NB4 (cell line): ENCODE measurements around the gene ELP2.
"Not testable (repeated sequence)": the region's sequence is repeated elsewhere in the genome, so short reads cannot be mapped to it uniquely, and the experiment has no call there.

Source experiments
- DNase-seq: peaks from one replicate; pipeline ENCODE4 v3.0.0; 2010; ENCODE audit warnings: low read depth
- H3K4me3 ChIP-seq: one replicate; pipeline ENCODE4 v1.5.1; 2011; ENCODE audit warnings: mild to moderate bottlenecking, low read depth, low read length, moderate library complexity
- CTCF ChIP-seq: IDR thresholded peaks from one replicate; pipeline ENCODE4 v1.5.1; 2012; ENCODE audit warnings: low read depth, low read length
- MAX ChIP-seq: IDR thresholded peaks from 2 replicates; pipeline ENCODE4 v1.6.1; 2011; ENCODE audit warnings: low read depth, low read length
- MYC ChIP-seq: IDR thresholded peaks from 2 replicates; pipeline ENCODE4 v1.6.1; 2011; ENCODE audit warnings: low read depth, low read length
- POLR2A ChIP-seq: IDR thresholded peaks from 2 replicates; pipeline ENCODE4 v1.6.1; 2011; ENCODE audit warnings: mild to moderate bottlenecking; ENCODE audit not compliant: insufficient read length; ENCODE audit errors: extremely low read depth

ELP2 gene

GRCh38 chr18:36160959-36161371 is 31.3 kb downstream of the ELP2 start:
- DNase-seq: no peak
- H3K4me3 ChIP-seq: no peak overlapping the region
- no peak for TF ChIP-seq POLR2A
- no peak for TF ChIP-seq MAX
- no peak for TF ChIP-seq MYC
- no peak for TF ChIP-seq CTCF

DNA sequence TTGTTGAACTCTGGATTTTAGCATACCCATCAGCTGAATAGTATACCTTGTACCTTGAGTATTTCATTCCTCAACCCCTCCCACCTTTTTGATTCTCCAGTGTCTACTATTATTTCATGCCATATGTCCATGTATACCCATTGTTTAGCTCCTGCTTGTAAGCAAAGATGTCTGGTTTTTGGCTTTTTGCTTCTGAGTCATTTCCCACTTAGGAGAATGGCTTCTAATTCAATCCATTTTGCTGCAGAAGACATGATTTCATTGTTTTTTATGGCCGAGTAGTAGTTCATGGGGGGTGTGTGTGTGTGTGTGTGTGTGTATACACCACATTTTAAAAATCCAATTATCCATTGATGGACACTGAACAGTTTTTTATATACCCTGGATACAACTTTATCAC is 33.3 kb downstream of the ELP2 start:
- DNase-seq: no peak
- TF ChIP-seq CTCF (no peak), MAX (no peak), POLR2A (no peak), MYC (no peak)
- no peak overlapping the region for H3K4me3 ChIP-seq

GRCh38 chr18:36167692-36168218 is 38.1 kb downstream of the ELP2 start:
- no peak overlapping the region for H3K4me3 ChIP-seq
- TF ChIP-seq MAX (no peak), CTCF (no peak), POLR2A (no peak), MYC (no peak)

DNA sequence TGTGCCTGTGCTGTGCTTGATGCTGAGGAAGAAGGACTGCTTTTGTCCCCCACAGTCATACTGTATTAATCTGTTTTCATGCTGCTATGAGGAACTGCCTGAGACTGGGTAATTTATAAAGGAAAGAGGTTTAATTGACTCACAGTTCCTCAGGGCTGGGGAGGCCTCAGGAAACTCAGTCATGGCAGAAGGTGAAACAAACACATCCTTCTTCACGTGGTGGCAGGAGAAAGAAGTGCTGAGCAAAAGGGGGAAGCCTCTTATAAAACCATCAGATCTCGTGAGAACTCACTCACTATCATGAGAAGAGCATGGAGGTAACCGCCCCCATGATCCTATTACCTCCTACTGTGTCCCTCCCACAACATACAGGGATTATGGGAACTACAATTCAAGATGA is 38.6 kb downstream of the ELP2 start:
- H3K4me3 ChIP-seq, DNase-seq: not testable (repeated sequence)

More at GRCh38 chr18:36167692-36168218, 38.1 kb downstream of the ELP2 start:
- no peak for DNase-seq

- no peak for DNase-seq
- TF ChIP-seq MYC (no peak), CTCF (no peak)
These were observed 40.2 kb downstream of the ELP2 start for GRCh38 chr18:36169938-36170337.

DNA sequence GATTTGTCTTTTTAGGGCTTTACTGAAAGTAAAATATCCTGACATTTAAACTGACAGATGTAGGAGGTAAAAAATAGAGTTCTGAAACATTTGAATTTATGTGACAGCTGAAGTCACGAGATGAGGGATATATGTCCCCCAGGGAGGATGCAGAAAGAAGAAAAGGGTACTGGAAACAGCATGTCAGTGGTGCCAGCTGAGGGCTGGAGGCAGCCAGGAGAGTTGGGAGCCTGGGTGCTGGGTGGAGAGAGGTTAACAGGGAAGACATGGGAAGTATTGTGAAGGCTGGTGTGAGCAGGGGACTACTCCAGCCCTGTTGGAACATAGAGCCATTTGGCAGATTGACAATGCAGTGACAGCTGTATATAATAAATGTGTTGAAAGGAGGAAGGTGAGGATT is 45.8 kb downstream of the ELP2 start:
- no peak overlapping the region for H3K4me3 ChIP-seq
- DNase-seq: no peak
- TF ChIP-seq MYC (no peak), POLR2A (no peak), CTCF (no peak), MAX (no peak)

More at GRCh38 chr18:36169938-36170337, 40.2 kb downstream of the ELP2 start:
- H3K4me3 ChIP-seq: no peak overlapping the region
